WI38 (cell line): ENCODE results near the gene HM13.
"Not testable (repeated sequence)": the region's sequence is repeated elsewhere in the genome, so short reads cannot be mapped to it uniquely, and the experiment has no call there.

ENCODE experiments used
- H3K4me3 ChIP-seq: 2 replicates; pipeline ENCODE4 v1.5.1; 2011; ENCODE audit warnings: low read depth, mild to moderate bottlenecking, control low read depth, low read length
- TF ChIP-seq, protein P1 (sequence below): IDR thresholded peaks from 2 replicates; pipeline ENCODE4 v1.5.1; 2012; ENCODE audit warnings: low read depth, mild to moderate bottlenecking, control low read depth, low read length

HM13 gene

DNA sequence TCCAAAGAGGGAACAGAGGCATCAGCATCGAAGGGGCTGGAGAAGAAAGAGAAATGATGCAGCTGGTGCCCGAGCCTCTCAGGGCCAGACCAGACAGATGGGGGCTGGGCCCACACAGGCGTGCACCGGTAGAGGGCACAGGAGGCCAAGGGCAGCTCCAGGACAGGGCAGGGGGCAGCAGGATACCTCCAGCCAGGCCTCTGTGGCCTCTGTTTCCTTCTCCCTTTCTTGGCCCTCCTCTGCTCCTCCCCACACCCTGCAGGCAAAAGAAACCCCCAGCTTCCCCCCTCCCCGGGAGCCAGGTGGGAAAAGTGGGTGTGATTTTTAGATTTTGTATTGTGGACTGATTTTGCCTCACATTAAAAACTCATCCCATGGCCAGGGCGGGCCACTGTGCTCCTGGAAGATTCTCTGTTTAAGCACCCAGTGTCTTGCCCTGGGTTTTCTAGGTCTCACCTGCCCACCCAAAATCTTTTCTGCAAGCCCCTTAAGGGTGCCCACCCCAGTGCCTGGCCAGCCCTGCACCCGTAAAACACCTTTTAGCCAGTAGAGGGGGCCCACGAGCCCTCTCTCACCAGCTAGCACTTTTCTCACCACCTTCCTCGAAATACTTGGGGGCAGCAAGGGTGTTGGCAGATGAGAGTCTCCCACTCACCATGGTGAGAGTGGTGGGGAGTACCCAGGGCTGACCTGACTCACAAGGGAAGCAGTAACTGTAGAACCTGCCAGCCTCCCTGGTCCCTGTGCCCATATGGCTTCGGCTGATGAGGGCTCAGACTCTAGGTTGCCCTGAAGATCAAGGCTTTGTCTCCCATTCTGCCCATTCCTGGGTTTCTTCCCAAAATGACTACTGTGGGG is 55.1 kb downstream of the HM13 start:
- TF ChIP-seq, protein P1, sequence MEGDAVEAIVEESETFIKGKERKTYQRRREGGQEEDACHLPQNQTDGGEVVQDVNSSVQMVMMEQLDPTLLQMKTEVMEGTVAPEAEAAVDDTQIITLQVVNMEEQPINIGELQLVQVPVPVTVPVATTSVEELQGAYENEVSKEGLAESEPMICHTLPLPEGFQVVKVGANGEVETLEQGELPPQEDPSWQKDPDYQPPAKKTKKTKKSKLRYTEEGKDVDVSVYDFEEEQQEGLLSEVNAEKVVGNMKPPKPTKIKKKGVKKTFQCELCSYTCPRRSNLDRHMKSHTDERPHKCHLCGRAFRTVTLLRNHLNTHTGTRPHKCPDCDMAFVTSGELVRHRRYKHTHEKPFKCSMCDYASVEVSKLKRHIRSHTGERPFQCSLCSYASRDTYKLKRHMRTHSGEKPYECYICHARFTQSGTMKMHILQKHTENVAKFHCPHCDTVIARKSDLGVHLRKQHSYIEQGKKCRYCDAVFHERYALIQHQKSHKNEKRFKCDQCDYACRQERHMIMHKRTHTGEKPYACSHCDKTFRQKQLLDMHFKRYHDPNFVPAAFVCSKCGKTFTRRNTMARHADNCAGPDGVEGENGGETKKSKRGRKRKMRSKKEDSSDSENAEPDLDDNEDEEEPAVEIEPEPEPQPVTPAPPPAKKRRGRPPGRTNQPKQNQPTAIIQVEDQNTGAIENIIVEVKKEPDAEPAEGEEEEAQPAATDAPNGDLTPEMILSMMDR = peak; percentile 91

DNA sequence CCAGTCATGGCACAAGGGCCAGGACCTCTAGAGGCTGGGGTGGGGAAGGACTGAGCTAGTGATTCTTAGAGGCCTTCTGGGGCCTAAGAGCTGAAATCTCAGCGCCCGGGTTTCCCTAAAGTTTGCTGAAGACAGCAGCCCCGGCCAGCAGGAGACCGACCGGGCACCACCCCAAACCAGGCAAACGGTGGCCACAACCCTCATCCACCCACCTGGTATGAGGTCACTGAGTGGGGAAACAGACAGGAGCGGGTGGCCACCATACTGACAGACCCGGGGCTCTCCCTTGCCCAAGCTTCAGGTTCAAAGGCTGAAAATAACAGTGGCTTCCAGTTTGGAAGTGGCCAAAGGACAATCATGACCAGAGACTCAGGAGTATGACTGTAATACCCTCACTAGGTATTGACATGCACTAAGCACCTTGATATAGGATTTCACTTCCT is 55.8 kb downstream of the HM13 start:
- no peak overlapping the region for H3K4me3 ChIP-seq
- TF ChIP-seq, protein P1 = no peak

More for the DNA sequence above, 55.1 kb downstream of the HM13 start:
- H3K4me3 ChIP-seq = no peak overlapping the region

DNA sequence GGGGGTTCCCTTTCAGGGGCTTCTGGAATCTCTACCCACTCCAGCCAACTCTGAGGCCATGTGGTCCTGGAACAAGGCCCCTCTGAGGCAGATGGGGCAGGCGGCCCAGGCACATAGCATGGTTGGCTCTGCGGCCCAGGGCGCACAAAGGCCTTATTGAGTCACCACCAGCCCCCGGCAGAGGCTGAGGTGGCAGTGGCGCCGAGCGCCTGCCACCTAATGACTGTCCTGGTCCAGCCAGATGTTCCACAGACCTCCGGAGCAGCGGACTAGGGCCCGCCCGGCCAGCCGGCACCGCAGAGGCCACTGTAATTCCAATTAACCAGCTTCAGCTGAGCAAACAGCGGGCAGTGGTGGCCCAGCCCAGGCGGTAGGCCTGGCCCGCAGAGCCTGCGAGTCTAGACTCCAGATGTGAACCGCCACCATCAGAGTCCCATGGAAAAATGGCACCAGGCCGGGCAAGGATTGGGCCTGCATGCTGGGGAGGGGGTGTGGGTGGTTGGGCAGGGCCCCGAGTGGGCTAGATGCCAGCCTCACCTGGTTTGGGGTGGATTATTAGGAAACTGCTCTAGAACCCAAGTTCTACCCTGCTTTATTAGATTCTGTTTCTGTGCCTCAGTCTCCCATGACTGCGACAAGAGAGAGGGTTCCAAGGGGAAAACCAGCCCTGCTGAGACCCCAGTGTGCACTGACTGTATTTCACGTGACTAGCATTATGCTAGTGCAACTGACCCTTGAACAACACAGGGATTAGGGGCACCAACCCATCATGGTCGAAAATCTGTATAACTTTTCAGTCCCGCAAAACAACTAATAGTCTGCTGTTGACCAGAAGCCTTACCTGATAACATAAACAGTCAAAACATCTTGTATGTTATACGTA is 56.7 kb downstream of the HM13 start:
- H3K4me3 ChIP-seq = no peak overlapping the region
- TF ChIP-seq, protein P1 = no peak

DNA sequence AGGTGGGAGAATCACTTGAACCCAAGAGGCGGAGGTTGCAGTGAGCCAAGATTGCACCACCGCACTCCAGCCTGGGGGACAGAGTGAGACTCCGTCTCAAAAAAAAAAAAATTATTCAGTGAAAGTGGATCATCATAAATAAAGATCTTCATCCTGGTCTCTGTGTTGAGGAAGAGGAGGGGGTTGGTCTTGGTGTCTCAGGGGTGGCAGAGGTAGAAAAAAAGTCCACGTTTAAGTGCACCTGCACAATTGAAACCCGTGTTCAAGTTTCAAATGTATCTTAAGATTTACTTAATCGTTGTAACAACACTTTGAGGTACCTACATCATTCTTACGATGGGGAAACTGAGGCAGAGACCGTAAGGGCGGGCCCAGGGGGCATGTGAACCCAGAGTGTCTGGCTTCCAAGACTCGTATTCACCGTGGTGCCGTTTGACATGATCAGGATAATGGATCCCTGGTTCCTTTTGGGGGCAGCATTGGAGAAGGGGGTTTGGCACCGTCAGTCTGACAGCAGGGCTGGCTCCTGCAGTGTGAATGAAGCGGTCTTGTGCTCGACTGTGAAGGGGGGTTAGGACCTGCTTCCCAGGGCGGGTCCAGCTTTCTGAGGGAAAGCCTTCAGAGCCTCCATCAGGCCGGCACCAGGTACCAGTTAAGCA is 57.9 kb downstream of the HM13 start:
- 0 out of 2 replicates have a peak overlapping the region, but pooled peaks have one; percentile 24 for H3K4me3 ChIP-seq

DNA sequence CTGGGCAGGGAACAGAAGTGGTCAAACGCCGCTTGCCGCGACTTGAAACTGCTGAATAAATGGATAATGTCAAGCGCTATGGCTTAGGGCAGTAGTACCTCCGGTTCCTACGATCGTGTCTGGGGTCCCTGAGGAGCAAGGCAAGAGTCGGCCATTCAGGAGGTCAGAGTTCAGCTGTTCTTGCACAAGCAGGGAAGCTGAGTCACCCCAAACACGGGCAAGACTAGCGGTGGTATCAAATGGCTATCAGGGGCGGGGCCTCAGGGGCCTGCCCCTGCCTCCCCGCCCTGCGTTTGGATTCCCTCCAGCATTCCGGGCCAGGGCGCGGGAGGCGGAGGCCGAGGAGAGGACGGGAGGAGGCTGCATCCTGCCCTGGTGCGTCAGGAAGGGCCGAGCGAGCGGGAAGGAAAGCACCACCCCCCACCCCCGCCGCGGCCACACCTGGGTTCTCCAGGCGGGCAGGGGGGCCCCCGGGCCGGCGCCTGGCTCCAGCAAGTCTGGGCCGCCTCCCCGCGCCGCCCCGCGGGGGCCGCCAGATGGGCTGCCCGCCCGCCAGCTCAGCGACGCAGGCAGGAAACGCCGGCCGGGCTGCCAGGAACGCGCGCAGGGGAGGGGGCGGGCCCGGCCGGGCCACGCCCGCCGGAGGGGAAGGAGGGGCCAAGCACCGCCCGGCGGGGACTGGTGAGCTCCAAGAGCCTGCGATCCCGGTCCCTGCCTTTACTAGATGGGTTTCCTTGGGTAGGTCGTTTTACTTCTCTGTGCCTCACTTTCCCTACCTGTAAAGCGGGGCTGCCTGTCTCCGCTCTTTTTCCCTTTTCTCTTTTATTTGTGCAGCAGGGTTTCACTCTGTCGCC is 58.7 kb downstream of the HM13 start:
- peak overlapping the region; percentile 57 for H3K4me3 ChIP-seq
- TF ChIP-seq, protein P1 = no peak

More for the DNA sequence above, 57.9 kb downstream of the HM13 start:
- TF ChIP-seq, protein P1 = no peak

DNA sequence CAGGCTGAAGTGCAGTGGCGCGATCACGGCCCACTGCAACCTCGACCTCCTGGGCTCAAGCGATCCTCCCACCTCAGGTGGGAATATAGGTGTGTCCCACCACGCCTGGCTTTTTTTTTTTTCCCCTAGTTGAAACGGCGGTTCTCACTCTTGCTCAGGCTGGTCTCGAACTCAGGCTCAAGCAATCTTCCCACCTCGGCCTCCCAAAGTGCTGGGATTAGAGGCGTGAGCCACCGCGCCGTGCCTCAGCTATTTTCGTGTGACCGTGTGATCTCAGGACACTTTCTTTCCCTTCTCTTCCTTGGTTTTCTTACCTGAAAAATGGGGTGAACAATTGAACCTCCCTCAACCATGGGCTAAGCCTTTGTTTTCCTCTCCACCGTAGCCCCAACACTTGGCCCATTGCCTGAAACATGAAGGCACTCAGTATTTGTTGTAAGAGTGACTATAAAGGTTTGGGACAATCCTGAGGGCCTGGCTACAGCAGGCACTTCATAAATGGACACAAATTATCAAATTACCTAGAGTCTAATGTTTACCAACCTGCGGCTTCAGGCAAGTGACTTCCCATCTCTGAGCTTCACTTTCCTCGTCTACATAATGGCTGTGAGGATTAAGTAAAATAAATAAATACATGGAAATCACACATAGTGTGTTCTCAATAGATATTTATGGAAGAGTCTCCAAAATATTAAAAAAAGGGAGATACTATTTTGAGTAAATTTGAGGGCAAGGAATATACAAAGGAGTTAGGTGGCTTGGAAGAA is 59.5 kb downstream of the HM13 start:
- H3K4me3 ChIP-seq = peak overlapping the region; percentile 57
- TF ChIP-seq, protein P1 = no peak

DNA sequence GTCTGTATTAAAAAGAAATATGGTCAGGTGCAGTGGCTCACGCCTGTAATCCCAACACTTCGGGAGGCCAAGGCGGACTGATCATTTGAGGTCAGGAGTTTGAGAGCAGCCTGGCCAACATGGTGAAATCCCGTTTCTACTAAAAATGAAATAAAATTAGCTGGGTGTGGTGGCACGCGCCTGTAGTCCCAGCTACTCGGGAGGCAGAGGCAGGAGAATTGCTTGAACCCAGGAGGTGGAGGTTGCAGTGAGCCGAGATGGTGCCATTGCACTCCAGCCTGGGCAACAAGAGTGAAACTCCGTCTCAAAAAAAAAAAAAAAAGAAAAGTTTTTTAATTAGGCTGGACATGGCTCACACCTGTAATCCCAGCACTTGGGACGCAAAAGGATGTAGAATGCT is 60.7 kb downstream of the HM13 start:
- not testable (repeated sequence) for H3K4me3 ChIP-seq
